ENCODE measurements around the gene ADAMTS12.

ADAMTS12 gene

GRCh38 chr5:33828626-33829308 lies 63.0 kb downstream of the ADAMTS12 start:
- Histone ChIP-seq H3K4me1 (ENCODE audit: control insufficient read depth in 1 of 2, insufficient read depth in 1 of 2, low read depth in 1 of 2, low read length in 1 of 2) (no peaks in the 10 kb centered on the region), H3K4me3 (ENCODE audit: low read depth in 1 of 2, low read length in 1 of 2) (no peak overlapping the region), H3K36me3 (no peaks in the 10 kb centered on the region), H3K27me3 (no peaks in the 10 kb centered on the region), H3K27ac (no peak overlapping the region), H3K9me3 (no peaks in the 10 kb centered on the region)
- TF ChIP-seq, protein P1, sequence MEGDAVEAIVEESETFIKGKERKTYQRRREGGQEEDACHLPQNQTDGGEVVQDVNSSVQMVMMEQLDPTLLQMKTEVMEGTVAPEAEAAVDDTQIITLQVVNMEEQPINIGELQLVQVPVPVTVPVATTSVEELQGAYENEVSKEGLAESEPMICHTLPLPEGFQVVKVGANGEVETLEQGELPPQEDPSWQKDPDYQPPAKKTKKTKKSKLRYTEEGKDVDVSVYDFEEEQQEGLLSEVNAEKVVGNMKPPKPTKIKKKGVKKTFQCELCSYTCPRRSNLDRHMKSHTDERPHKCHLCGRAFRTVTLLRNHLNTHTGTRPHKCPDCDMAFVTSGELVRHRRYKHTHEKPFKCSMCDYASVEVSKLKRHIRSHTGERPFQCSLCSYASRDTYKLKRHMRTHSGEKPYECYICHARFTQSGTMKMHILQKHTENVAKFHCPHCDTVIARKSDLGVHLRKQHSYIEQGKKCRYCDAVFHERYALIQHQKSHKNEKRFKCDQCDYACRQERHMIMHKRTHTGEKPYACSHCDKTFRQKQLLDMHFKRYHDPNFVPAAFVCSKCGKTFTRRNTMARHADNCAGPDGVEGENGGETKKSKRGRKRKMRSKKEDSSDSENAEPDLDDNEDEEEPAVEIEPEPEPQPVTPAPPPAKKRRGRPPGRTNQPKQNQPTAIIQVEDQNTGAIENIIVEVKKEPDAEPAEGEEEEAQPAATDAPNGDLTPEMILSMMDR (IDR thresholded peaks at IDR 0.05) = no peak

- H3K4me3 ChIP-seq (ENCODE audit: low read depth in 1 of 2, low read length in 1 of 2) = no peak overlapping the region
- no peaks in the 10 kb centered on the region for H3K36me3 ChIP-seq
- H3K9me3 ChIP-seq = no peaks in the 10 kb centered on the region
- TF ChIP-seq, protein P1 (IDR thresholded peaks at IDR 0.05) = no peak
- H3K27me3 ChIP-seq = no peaks in the 10 kb centered on the region
- no peak overlapping the region for H3K27ac ChIP-seq
- no peaks in the 10 kb centered on the region for H3K4me1 ChIP-seq (ENCODE audit: control insufficient read depth in 1 of 2, insufficient read depth in 1 of 2, low read depth in 1 of 2, low read length in 1 of 2)
Measured at GRCh38 chr5:33827885-33828284, 63.9 kb downstream of the ADAMTS12 start.

DNA sequence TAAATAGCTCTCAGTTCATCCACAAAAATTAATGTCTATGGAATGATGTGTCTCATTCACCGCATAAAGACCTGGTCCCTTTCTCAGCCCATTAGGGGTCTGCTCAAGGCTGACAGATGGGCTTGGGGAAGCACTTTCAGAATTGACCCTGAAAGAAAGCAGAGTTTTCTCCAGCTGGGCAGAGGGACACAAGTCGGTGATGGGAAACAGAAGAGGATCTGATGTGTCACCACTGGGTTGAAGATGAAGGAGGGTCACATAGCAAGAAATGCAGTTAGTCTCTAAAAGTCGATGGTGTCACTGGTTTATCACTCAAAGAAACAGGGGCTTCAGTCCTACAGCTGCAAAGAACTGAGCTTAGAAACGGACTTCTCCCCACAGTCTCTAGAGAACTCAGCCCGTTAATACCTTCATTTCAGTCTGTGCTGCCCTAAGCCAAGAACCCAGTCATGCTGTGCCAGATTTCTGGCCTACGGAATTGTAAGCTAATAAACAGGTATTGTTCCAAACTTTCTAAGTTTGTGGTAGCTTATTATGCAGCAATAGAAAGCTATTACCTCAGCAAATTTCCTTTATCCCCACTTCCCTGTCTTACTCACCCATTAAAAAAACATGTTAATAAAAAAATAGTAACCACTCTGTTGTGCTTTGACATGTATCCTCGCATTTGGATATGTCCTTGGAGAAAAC lies 64.6 kb downstream of the ADAMTS12 start:
- TF ChIP-seq, protein P1 (IDR thresholded peaks at IDR 0.05) = no peak
- Histone ChIP-seq H3K9me3 (no peaks in the 10 kb centered on the region), H3K4me3 (ENCODE audit: low read depth in 1 of 2, low read length in 1 of 2) (no peak overlapping the region), H3K27me3 (no peaks in the 10 kb centered on the region), H3K36me3 (no peaks in the 10 kb centered on the region), H3K27ac (no peak overlapping the region), H3K4me1 (ENCODE audit: control insufficient read depth in 1 of 2, insufficient read depth in 1 of 2, low read depth in 1 of 2, low read length in 1 of 2) (no peaks in the 10 kb centered on the region)

DNA sequence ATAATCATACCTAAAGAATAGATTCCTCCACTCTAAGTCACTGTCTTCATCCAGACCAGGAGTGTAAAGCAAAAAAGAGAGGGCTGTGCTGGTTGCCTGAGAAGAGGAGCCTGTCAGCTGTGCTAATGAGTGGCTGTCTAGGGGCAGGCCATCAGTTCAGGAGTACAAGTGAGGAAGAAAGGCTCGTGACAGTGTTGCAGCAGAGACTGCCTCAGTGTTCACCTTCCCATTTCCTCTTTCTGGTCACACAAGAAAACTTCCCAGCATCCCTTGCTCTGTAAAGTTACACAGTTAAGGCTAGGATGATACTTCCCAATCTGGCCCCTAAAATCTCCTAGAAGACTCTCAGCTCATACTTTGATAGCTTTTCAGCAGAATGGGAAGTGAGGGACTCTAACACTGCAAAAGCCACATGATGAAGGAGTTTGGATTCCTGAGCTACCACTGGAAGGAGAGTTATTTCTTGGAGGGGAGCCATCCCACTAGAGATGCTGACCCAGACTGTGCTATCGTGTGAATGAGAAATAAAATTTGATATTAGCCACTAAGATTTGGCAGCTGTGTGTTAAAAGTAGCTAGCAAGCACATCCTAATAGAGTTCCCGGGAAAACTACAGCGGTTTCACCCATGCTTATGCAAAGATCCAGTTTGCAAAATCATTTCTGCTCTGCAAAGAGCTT lies 67.1 kb downstream of the ADAMTS12 start:
- H3K9me3 ChIP-seq = no peaks in the 10 kb centered on the region
- no peak overlapping the region for H3K4me3 ChIP-seq (ENCODE audit: low read depth in 1 of 2, low read length in 1 of 2)
- TF ChIP-seq, protein P1 (IDR thresholded peaks at IDR 0.05) = no peak
- H3K27me3 ChIP-seq = no peaks in the 10 kb centered on the region
- H3K36me3 ChIP-seq = no peaks in the 10 kb centered on the region
- no peaks in the 10 kb centered on the region for H3K4me1 ChIP-seq (ENCODE audit: control insufficient read depth in 1 of 2, insufficient read depth in 1 of 2, low read depth in 1 of 2, low read length in 1 of 2)
- no peak overlapping the region for H3K27ac ChIP-seq

DNA sequence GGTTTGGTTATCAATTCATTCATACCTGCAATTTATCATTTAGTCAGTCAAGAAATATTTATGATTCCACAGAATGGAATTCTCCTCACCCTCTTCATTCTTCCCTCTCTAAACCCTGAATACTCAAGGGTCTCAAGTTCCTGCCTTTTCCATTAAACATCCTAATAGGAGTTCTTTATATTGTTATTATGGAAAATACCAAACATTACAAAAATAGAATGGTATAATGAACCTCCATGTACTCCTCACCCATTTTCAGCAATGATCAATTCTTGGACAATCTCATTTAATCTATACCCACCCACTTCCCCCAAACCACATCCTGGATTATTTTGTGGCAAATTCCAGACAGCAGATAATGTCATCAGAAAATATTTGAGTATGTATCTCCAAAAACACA lies 74.5 kb downstream of the ADAMTS12 start:
- no peaks in the 10 kb centered on the region for H3K9me3 ChIP-seq
- H3K36me3 ChIP-seq = no peaks in the 10 kb centered on the region
- TF ChIP-seq, protein P1 (IDR thresholded peaks at IDR 0.05) = no peak
- no peak overlapping the region for H3K27ac ChIP-seq
- no peaks in the 10 kb centered on the region for H3K4me1 ChIP-seq (ENCODE audit: control insufficient read depth in 1 of 2, insufficient read depth in 1 of 2, low read depth in 1 of 2, low read length in 1 of 2)
- H3K4me3 ChIP-seq (ENCODE audit: low read depth in 1 of 2, low read length in 1 of 2) = no peak overlapping the region
- no peaks in the 10 kb centered on the region for H3K27me3 ChIP-seq
